CD14-positive monocyte (primary cell): ENCODE measurements around the gene FOXD1. TPM values are rescaled to one million over a fixed set of nuclear protein-coding genes. Genes with fewer than 3 reads are reported as not detected.

Source experiments
- DNase-seq, 3 donors: peaks; one replicate each; pipeline ENCODE4 v3.0.0-alpha.2; 2011 to 2022
- H2AFZ ChIP-seq: 2 replicates; pipeline ENCODE4 v1.6.0; 2012; ENCODE audit warnings: mild to moderate bottlenecking, low read depth, low read length, inconsistent platforms; ENCODE audit not compliant: insufficient read depth, poor library complexity, severe bottlenecking
- H3K27ac ChIP-seq, 2 donors: 1 replicate in 1 of 2; 2 replicates in 1 of 2; pipeline ENCODE4 v1.5.1; 2012 to 2013; ENCODE audit warnings: low read length in 2 of 2, control low read depth in 1 of 2, inconsistent platforms in 1 of 2, low read depth in 1 of 2, mild to moderate bottlenecking in 1 of 2
- H3K27me3 ChIP-seq, 2 donors: one replicate each; pipeline versions ENCODE4 v1.6.0 to v1.6.1; 2011 to 2013; ENCODE audit warnings: low read length in 2 of 2; ENCODE audit not compliant: control insufficient read depth in 2 of 2, insufficient read depth in 2 of 2
- H3K36me3 ChIP-seq, 2 donors: replicated peaks in 1 of 2; 1 replicate in 1 of 2; 2 replicates in 1 of 2; pipeline versions ENCODE4 v1.5.1 to v1.6.1; 2012 to 2013; ENCODE audit warnings: low read length in 2 of 2, control low read depth in 1 of 2, inconsistent platforms in 1 of 2, mild to moderate bottlenecking in 1 of 2; ENCODE audit not compliant: insufficient read depth in 2 of 2, control insufficient read depth in 1 of 2
- H3K4me1 ChIP-seq, 2 donors: 1 replicate in 1 of 2; 2 replicates in 1 of 2; pipeline versions ENCODE4 v1.5.1 to v1.6.1; 2012 to 2013; ENCODE audit warnings: low read length in 2 of 2, control low read depth in 1 of 2, inconsistent platforms in 1 of 2, mild to moderate bottlenecking in 1 of 2, moderate library complexity in 1 of 2; ENCODE audit not compliant: insufficient read depth in 2 of 2, control insufficient read depth in 1 of 2
- H3K4me2 ChIP-seq: replicated peaks from 2 replicates; pipeline ENCODE3; 2012; ENCODE audit warnings: low read length, moderate library complexity, mild to moderate bottlenecking; ENCODE audit not compliant: poor library complexity, severe bottlenecking; ENCODE audit errors: extremely low read depth
- H3K4me3 ChIP-seq, 3 experiments: fragments of 200-600 bp in 1 of 3; sonication (generic) in 1 of 3; replicated peaks in 1 of 3; 1 replicate in 2 of 3; 2 replicates in 1 of 3; pipeline ENCODE4 v1.5.1; 2011 to 2013; ENCODE audit warnings: low read length in 3 of 3, mild to moderate bottlenecking in 3 of 3, control low read depth in 2 of 3, low read depth in 2 of 3, inconsistent platforms in 1 of 3, moderate library complexity in 1 of 3
- H3K79me2 ChIP-seq: 2 replicates; pipeline ENCODE4 v1.6.0; 2012; ENCODE audit warnings: mild to moderate bottlenecking, control low read depth, inconsistent platforms, low read length, moderate library complexity; ENCODE audit not compliant: insufficient read depth
- H3K9ac ChIP-seq: 2 replicates; pipeline ENCODE4 v1.6.0; 2017; ENCODE audit warnings: low read length, mild to moderate bottlenecking; ENCODE audit not compliant: insufficient read depth, poor library complexity, severe bottlenecking
- H3K9me3 ChIP-seq, 2 donors: replicated peaks in 1 of 2; 1 replicate in 1 of 2; 2 replicates in 1 of 2; pipeline versions ENCODE4 v1.5.1 to v1.6.1; 2012 to 2013; ENCODE audit warnings: low read length in 2 of 2, control low read depth in 1 of 2; ENCODE audit not compliant: control insufficient read depth in 1 of 2, insufficient read depth in 1 of 2
- H4K20me1 ChIP-seq: 2 replicates; pipeline ENCODE4 v1.6.0; 2012; ENCODE audit warnings: mild to moderate bottlenecking, low read length, control low read depth, moderate library complexity; ENCODE audit not compliant: insufficient read depth
- H3K27ac Mint-ChIP-seq, 7 donors: one replicate each; pipeline ENCODE4 v1.8.0; 2020; ENCODE audit warnings: mild to moderate bottlenecking in 7 of 7, mixed read lengths in 7 of 7, moderate library complexity in 6 of 7, inconsistent platforms in 2 of 7
- H3K27me3 Mint-ChIP-seq, 3 donors: one replicate each; pipeline ENCODE4 v1.8.0; 2021 to 2022; ENCODE audit warnings: low read depth in 3 of 3, mild to moderate bottlenecking in 3 of 3, mixed read lengths in 3 of 3, moderate library complexity in 3 of 3, inconsistent platforms in 1 of 3
- H3K36me3 Mint-ChIP-seq, 2 donors: one replicate each; pipeline ENCODE4 v1.8.0; 2020; ENCODE audit warnings: mixed read lengths in 2 of 2, inconsistent platforms in 1 of 2, mild to moderate bottlenecking in 1 of 2
- H3K4me1 Mint-ChIP-seq: one replicate; pipeline ENCODE4 v1.8.0; 2020; ENCODE audit warnings: mild to moderate bottlenecking, mixed read lengths
- H3K4me3 Mint-ChIP-seq, 2 donors: one replicate each; pipeline ENCODE4 v1.8.0; 2020; ENCODE audit warnings: mild to moderate bottlenecking in 2 of 2, mixed read lengths in 2 of 2, moderate library complexity in 1 of 2
- H3K9me3 Mint-ChIP-seq, 7 donors: one replicate each; pipeline ENCODE4 v1.8.0; 2020 to 2022; ENCODE audit warnings: mixed read lengths in 7 of 7, mild to moderate bottlenecking in 6 of 7, moderate library complexity in 6 of 7, inconsistent platforms in 2 of 7
- WGBS: methylation state at CpG from one replicate; pipeline ENCODE4 v1.1.5; 2013; ENCODE audit warnings: missing lambda C conversion rate; ENCODE audit not compliant: insufficient coverage; 5-methylcytosine and 5-hydroxymethylcytosine counted together
- intact Hi-C, 2 donors: fragments of 100-400 bp; cut with micrococcal nuclease; formaldehyde crosslinking; loops; one replicate each; pipeline versions ENCODE4 v1.15.0 to v1.15.1; 2023
- polyA plus RNA-seq, 3 donors: library from polyadenylated mRNA; depleted of rRNA in 1 of 3; unstranded in 2 of 3; stranded (reverse) in 1 of 3; fragments of 300-500 nt in 2 of 3; fragments of >200 nt in 1 of 3; fragmentation: Illumina TruSeq in 2 of 3; gene quantifications; 1 replicate in 2 of 3; 2 replicates in 1 of 3; pipeline ENCODE4 v1.2.3, GENCODE V29; 2012 to 2021
- TF ChIP-seq, protein P1 (sequence below): fragments of 200-600 bp; IDR thresholded peaks from one replicate; pipeline ENCODE4 v1.8.0; 2022; ENCODE audit warnings: antibody characterized with exemption, mild to moderate bottlenecking

Gene FOXD1
- polyA plus RNA-seq, 3 donors = 0.04 TPM; not detected in 2

- DNase-seq = peak in 1 of 3 donors; percentile 15
- H2AFZ ChIP-seq = no peak overlapping the region
- intact Hi-C loops = loop anchor here in 1 of 2 donors (5.0 to 10.0 kb wide), 2 partner anchors 70 to 682 kb away; partner anchors contain the start of genes ANKRA2, TNPO1 and UTP15
These were observed 48.4 kb upstream of the FOXD1 start for GRCh38 chr5:73496984-73497457.

DNA sequence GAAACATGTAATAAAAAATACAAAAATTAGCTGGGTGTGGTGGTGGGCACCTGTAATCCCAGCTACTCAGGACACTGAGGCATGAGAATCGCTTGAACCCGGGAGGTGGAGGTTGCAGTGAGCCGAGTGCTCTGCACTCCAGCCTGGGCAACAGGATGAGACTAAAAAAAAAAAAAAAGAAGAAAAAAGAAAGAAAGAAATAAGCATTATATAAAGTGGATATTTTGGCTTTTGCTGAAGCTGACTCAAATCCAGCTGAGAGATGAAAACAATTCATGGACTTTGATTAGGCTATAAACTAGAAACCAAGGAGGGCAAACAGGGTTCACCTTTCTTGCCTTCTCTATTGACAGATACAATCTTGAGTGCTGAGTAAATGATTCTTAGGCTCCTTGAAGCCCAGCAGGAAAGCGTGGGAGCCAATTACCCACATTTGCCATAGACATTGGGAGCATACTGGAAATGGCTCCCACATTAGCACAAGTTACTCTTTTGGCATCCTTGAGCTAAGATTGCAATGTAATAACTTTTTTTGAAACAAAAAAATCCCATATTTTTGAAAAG lies 47.3 kb upstream of the FOXD1 start:
- Mint-ChIP-seq H3K4me1 (peaks cover 20% of the 10 kb centered on the region), H3K27me3 (peaks cover 4 to 12% (median 7%) of the 10 kb centered on the region in 3 donors), H3K27ac (no peak overlapping the region), H3K4me3 (no peak overlapping the region), H3K36me3 (peaks cover 7 to 16% of the 10 kb centered on the region in 2 donors), H3K9me3 (no peaks in the 10 kb centered on the region)
- peaks cover 14 to 27% of the 10 kb centered on the region in 2 donors for H3K4me1 ChIP-seq
- no peaks in the 10 kb centered on the region for H4K20me1 ChIP-seq
- H3K9ac ChIP-seq = no peak overlapping the region
- no peak overlapping the region for H2AFZ ChIP-seq
- TF ChIP-seq, protein P1, sequence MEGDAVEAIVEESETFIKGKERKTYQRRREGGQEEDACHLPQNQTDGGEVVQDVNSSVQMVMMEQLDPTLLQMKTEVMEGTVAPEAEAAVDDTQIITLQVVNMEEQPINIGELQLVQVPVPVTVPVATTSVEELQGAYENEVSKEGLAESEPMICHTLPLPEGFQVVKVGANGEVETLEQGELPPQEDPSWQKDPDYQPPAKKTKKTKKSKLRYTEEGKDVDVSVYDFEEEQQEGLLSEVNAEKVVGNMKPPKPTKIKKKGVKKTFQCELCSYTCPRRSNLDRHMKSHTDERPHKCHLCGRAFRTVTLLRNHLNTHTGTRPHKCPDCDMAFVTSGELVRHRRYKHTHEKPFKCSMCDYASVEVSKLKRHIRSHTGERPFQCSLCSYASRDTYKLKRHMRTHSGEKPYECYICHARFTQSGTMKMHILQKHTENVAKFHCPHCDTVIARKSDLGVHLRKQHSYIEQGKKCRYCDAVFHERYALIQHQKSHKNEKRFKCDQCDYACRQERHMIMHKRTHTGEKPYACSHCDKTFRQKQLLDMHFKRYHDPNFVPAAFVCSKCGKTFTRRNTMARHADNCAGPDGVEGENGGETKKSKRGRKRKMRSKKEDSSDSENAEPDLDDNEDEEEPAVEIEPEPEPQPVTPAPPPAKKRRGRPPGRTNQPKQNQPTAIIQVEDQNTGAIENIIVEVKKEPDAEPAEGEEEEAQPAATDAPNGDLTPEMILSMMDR = no peak
- no peak for DNase-seq
- H3K27me3 ChIP-seq = peaks cover 4 to 14% of the 10 kb centered on the region in 2 donors
- intact Hi-C loops = loop anchor here in 1 of 2 donors (5.0 to 10.0 kb wide), 2 partner anchors 71 to 681 kb away; partner anchors contain the start of genes ANKRA2, TNPO1 and UTP15
- H3K4me3 ChIP-seq = no peak overlapping the region
- H3K36me3 ChIP-seq = peaks cover under 1 to 8% of the 10 kb centered on the region in 2 donors
- H3K4me2 ChIP-seq = no peak overlapping the region
- 100% methylated on average over 4 of the region's 4 CpGs for WGBS
- H3K9me3 ChIP-seq = no peaks in the 10 kb centered on the region
- peaks cover 29% of the 10 kb centered on the region for H3K79me2 ChIP-seq
- H3K27ac ChIP-seq = no peak overlapping the region

More at GRCh38 chr5:73496984-73497457, 48.4 kb upstream of the FOXD1 start:
- Histone ChIP-seq H3K4me1 (peaks cover 14 to 27% of the 10 kb centered on the region in 2 donors), H3K9me3 (no peaks in the 10 kb centered on the region), H4K20me1 (peaks cover 6% of the 10 kb centered on the region), H3K27me3 (peaks cover 2 to 14% of the 10 kb centered on the region in 2 donors), H3K4me2 (no peak overlapping the region), H3K9ac (no peak overlapping the region), H3K4me3 (no peak overlapping the region), H3K27ac (no peak overlapping the region), H3K36me3 (peaks cover 12 to 20% of the 10 kb centered on the region in 2 donors), H3K79me2 (peaks cover 39% of the 10 kb centered on the region)
- peaks cover 26% of the 10 kb centered on the region for H3K4me1 Mint-ChIP-seq
- no peaks in the 10 kb centered on the region for H3K9me3 Mint-ChIP-seq
- peaks cover 4 to 10% (median 7%) of the 10 kb centered on the region in 3 donors for H3K27me3 Mint-ChIP-seq
- peaks cover 18 to 26% of the 10 kb centered on the region in 2 donors for H3K36me3 Mint-ChIP-seq
- no peak overlapping the region for H3K27ac Mint-ChIP-seq
- TF ChIP-seq, protein P1 = no peak
- WGBS = no CpG with 5 or more reads among the region's 1 CpG
- no peak overlapping the region for H3K4me3 Mint-ChIP-seq
